PC-9 (cell line): ENCODE data around the gene IYD. TPM values are rescaled to one million over a fixed set of nuclear protein-coding genes. Genes with fewer than 3 reads are reported as not detected.
"Not testable (repeated sequence)": the region's sequence is repeated elsewhere in the genome, so short reads cannot be mapped to it uniquely, and the experiment has no call there.

Experiments used
- BruUV-seq: library from RNA; stranded (reverse); fragments of 400-500 nt; replicated peaks from 2 replicates; lab custom pipeline; 2021; lab: Mats Ljungman, UMichigan
- CTCF ChIA-PET: fragments of 300-600 bp; sonication (Branson Sonifier 250); formaldehyde crosslinking; loops from one replicate; lab custom pipeline; 2022; ENCODE audit warnings: antibody characterized with exemption; lab: Charles Lee
- POLR2A ChIA-PET: fragments of 300-600 bp; sonication (Branson Sonifier 250); formaldehyde crosslinking; loops from one replicate; lab custom pipeline; 2022; ENCODE audit warnings: antibody characterized with exemption; ENCODE audit not compliant: unreplicated experiment; lab: Charles Lee
- DNase-seq, 2 experiments: peaks; one replicate each; pipeline versions ENCODE4 v3.0.0 to v3.0.0-alpha.2; 2015 to 2022; ENCODE audit warnings: mixed read lengths in 1 of 2
- H2AFZ ChIP-seq: fragments of 200-600 bp; sonication (generic); 2 replicates; pipeline ENCODE4 v1.8.1; 2017; ENCODE audit warnings: antibody characterized with exemption
- H3F3A ChIP-seq: fragments of 200-600 bp; sonication (generic); 2 replicates; pipeline ENCODE4 v1.8.1; 2017; ENCODE audit warnings: antibody characterized with exemption, mild to moderate bottlenecking, low read depth; ENCODE audit not compliant: insufficient read depth
- H3K27ac ChIP-seq: fragments of 200-600 bp; sonication (generic); 2 replicates; pipeline ENCODE4 v1.6.1; 2016; ENCODE audit warnings: mixed run types
- H3K27me3 ChIP-seq: fragments of 200-600 bp; sonication (generic); 2 replicates; pipeline ENCODE4 v1.6.1; 2016; ENCODE audit warnings: low read depth, mixed run types; ENCODE audit not compliant: insufficient read depth
- H3K36me3 ChIP-seq: fragments of 200-600 bp; sonication (generic); 2 replicates; pipeline ENCODE4 v1.6.1; 2016; ENCODE audit warnings: low read depth, mixed run types
- H3K4me1 ChIP-seq: fragments of 200-600 bp; sonication (generic); replicated peaks from 2 replicates; pipeline ENCODE4 v1.6.1; 2016; ENCODE audit warnings: mixed run types; ENCODE audit not compliant: insufficient read depth
- H3K4me2 ChIP-seq: fragments of 200-600 bp; sonication (generic); 2 replicates; pipeline ENCODE4 v1.6.1; 2017; ENCODE audit warnings: mixed run types
- H3K4me3 ChIP-seq: fragments of 200-600 bp; sonication (generic); 2 replicates; pipeline ENCODE4 v1.6.1; 2016; ENCODE audit warnings: mixed run types
- H3K79me2 ChIP-seq: fragments of 200-600 bp; sonication (generic); 2 replicates; pipeline ENCODE4 v1.6.1; 2017; ENCODE audit warnings: low read depth, mixed run types
- H3K9me2 ChIP-seq: fragments of 200-600 bp; sonication (generic); 2 replicates; pipeline ENCODE4 v1.8.1; 2017; ENCODE audit warnings: mild to moderate bottlenecking; ENCODE audit not compliant: insufficient read depth
- H3K9me3 ChIP-seq: fragments of 200-600 bp; sonication (generic); 2 replicates; pipeline ENCODE4 v1.8.1; 2016; ENCODE audit warnings: low read depth; ENCODE audit not compliant: insufficient read depth
- H4K20me1 ChIP-seq: fragments of 200-600 bp; sonication (generic); 2 replicates; pipeline ENCODE4 v1.8.1; 2017; ENCODE audit not compliant: insufficient read depth
- CTCF ChIP-seq: fragments of 200-600 bp; sonication (generic); conservative IDR thresholded peaks from 2 replicates; pipeline ENCODE4 v1.6.1; 2017; ENCODE audit warnings: mixed run types, antibody characterized with exemption, mild to moderate bottlenecking, moderate library complexity
- EZH2 ChIP-seq: fragments of 200-600 bp; sonication (generic); IDR thresholded peaks from 2 replicates; pipeline ENCODE4 v1.8.0; 2017; ENCODE audit warnings: antibody characterized with exemption, low read depth
- intact Hi-C: fragments of 100-400 bp; cut with micrococcal nuclease; formaldehyde crosslinking; loops from one replicate; pipeline ENCODE4 v1.10.0; 2022; ENCODE audit not compliant: unreplicated experiment
- total RNA-seq: library from RNA; stranded (reverse); gene quantifications from 2 replicates; pipeline ENCODE4 v1.2.3, GENCODE V29; 2021

The IYD gene
- total RNA-seq, 1 experiment from 2014 or later: not detected

GRCh38 chr6:150444308-150444707, 75.5 kb downstream of the IYD start:
- H2AFZ ChIP-seq: no peak overlapping the region
- H3K4me3 ChIP-seq: no peak overlapping the region
- no peaks in the 10 kb centered on the region for H4K20me1 ChIP-seq
- TF ChIP-seq EZH2: no peak
- TF ChIP-seq CTCF: no peak
- peaks cover 8% of the 10 kb centered on the region; the same call in 1 of the 2 replicates for H3F3A ChIP-seq
- CTCF ChIA-PET: no interaction called here
- peaks cover 5% of the 10 kb centered on the region; the same call in 1 of the 2 replicates for H3K9me3 ChIP-seq
- H3K36me3 ChIP-seq: no peaks in the 10 kb centered on the region
- no TSS peak for BruUV-seq
- intact Hi-C loops: no loop called here
- no peaks in the 10 kb centered on the region for H3K79me2 ChIP-seq
- POLR2A ChIA-PET: no interaction called here
- H3K27me3 ChIP-seq: no peaks in the 10 kb centered on the region
- no peak overlapping the region for H3K4me2 ChIP-seq
- no peak for DNase-seq
- H3K27ac ChIP-seq: no peak overlapping the region
- no peaks in the 10 kb centered on the region for H3K9me2 ChIP-seq
- peaks cover 5% of the 10 kb centered on the region; the same call in 1 of the 2 replicates for H3K4me1 ChIP-seq

GRCh38 chr6:150445486-150445885, 76.7 kb downstream of the IYD start:
- TF ChIP-seq EZH2 (no peak), CTCF (no peak)
- no TSS peak for BruUV-seq
- Histone ChIP-seq H3K36me3 (no peaks in the 10 kb centered on the region), H4K20me1 (no peaks in the 10 kb centered on the region), H3K79me2 (no peaks in the 10 kb centered on the region), H3K27me3 (no peaks in the 10 kb centered on the region), H3K9me3 (no peaks in the 10 kb centered on the region), H3K4me2 (no peak overlapping the region), H3K4me1 (peaks cover 5% of the 10 kb centered on the region; the same call in 1 of the 2 replicates), H3K27ac (no peak overlapping the region), H3K4me3 (no peak overlapping the region), H3K9me2 (no peaks in the 10 kb centered on the region), H2AFZ (no peak overlapping the region), H3F3A (peaks cover 8% of the 10 kb centered on the region; the same call in 1 of the 2 replicates)
- POLR2A ChIA-PET: no interaction called here
- intact Hi-C loops: no loop called here
- CTCF ChIA-PET: no interaction called here
- no peak for DNase-seq

GRCh38 chr6:150448221-150448620, 79.4 kb downstream of the IYD start:
- no peaks in the 10 kb centered on the region for H3K27me3 ChIP-seq
- H3K4me2 ChIP-seq: no peak overlapping the region
- H3K79me2 ChIP-seq: no peaks in the 10 kb centered on the region
- TF ChIP-seq EZH2 (no peak), CTCF (no peak)
- no peaks in the 10 kb centered on the region for H4K20me1 ChIP-seq
- peaks cover 8% of the 10 kb centered on the region; the same call in 1 of the 2 replicates for H3F3A ChIP-seq
- H3K9me3 ChIP-seq: no peaks in the 10 kb centered on the region
- intact Hi-C loops: no loop called here
- CTCF ChIA-PET: no interaction called here
- no TSS peak for BruUV-seq
- no peak overlapping the region for H3K27ac ChIP-seq
- H3K9me2 ChIP-seq: no peaks in the 10 kb centered on the region
- no peak for DNase-seq
- H3K36me3 ChIP-seq: no peaks in the 10 kb centered on the region
- no peak overlapping the region for H3K4me3 ChIP-seq
- POLR2A ChIA-PET: no interaction called here
- H3K4me1 ChIP-seq: peaks cover 5% of the 10 kb centered on the region; the same call in 1 of the 2 replicates
- no peak overlapping the region for H2AFZ ChIP-seq

GRCh38 chr6:150449055-150449454, 80.2 kb downstream of the IYD start:
- H3K27ac ChIP-seq, CTCF ChIA-PET, H3F3A ChIP-seq, H3K36me3 ChIP-seq, intact Hi-C loops, H3K4me1 ChIP-seq, H3K27me3 ChIP-seq, H4K20me1 ChIP-seq, H2AFZ ChIP-seq, DNase-seq, H3K9me2 ChIP-seq, H3K4me2 ChIP-seq, H3K79me2 ChIP-seq, H3K4me3 ChIP-seq, BruUV-seq, H3K9me3 ChIP-seq, POLR2A ChIA-PET: not testable (repeated sequence)
